Prostate gland (tissue), 2 donors: Measurements from ENCODE around the gene CFAP46. TPM values are rescaled to one million over a fixed set of nuclear protein-coding genes. Genes with fewer than 3 reads are reported as not detected.

ENCODE experiments used
- DNase-seq: peaks from one replicate; pipeline ENCODE4 v3.0.0-alpha.2; 2019; ENCODE audit warnings: low spot score
- H3K27ac ChIP-seq, 2 donors: fragments of 200-600 bp; sonication (generic); 2 replicates each; pipeline ENCODE4 v1.5.1; 2017 to 2019
- H3K27me3 ChIP-seq: fragments of 200-600 bp; sonication (generic); replicated peaks from 2 replicates; pipeline ENCODE4 v1.5.1; 2019; ENCODE audit not compliant: insufficient read depth
- H3K36me3 ChIP-seq, 2 donors: fragments of 200-600 bp; sonication (generic); 1 replicate in 1 of 2; 2 replicates in 1 of 2; pipeline versions ENCODE4 v1.5.1 to v1.8.1; 2017 to 2019
- H3K4me1 ChIP-seq: fragments of 200-600 bp; sonication (generic); replicated peaks from 2 replicates; pipeline ENCODE4 v1.5.1; 2019
- H3K4me3 ChIP-seq, 2 donors: fragments of 200-600 bp; sonication (generic); 2 replicates each; pipeline ENCODE4 v1.5.1; 2017 to 2019
- H3K9me3 ChIP-seq: fragments of 200-600 bp; sonication (generic); 2 replicates; pipeline ENCODE4 v1.5.1; 2017
- POLR2A ChIP-seq: fragments of 450-650 bp; IDR thresholded peaks from one replicate; pipeline ENCODE4 v1.6.1; 2016; ENCODE audit warnings: antibody characterized with exemption, mild to moderate bottlenecking
- POLR2AphosphoS5 ChIP-seq: sonication (generic); formaldehyde crosslinking; IDR thresholded peaks from one replicate; pipeline ENCODE4 v1.6.1; 2017; ENCODE audit warnings: antibody characterized with exemption
- WGBS: methylation state at CpG from one replicate; pipeline ENCODE4 v1.1.5; 2018; 5-methylcytosine and 5-hydroxymethylcytosine counted together
- intact Hi-C: fragments of 100-400 bp; cut with DNase I; formaldehyde crosslinking; loops from one replicate; pipeline ENCODE4 v1.14.2; 2022
- total RNA-seq, 2 donors: library from RNA; depleted of rRNA; stranded (reverse); fragments of >200 nt; gene quantifications; one replicate each; pipeline ENCODE4 v1.1.0, GENCODE V29; 2016
- TF ChIP-seq, protein P1 (sequence below), 4 experiments: fragments of 200-600 bp in 2 of 4; fragments of 450-650 bp in 2 of 4; sonication (generic) in 2 of 4; IDR thresholded peaks; 1 replicate in 3 of 4; 2 replicates in 1 of 4; pipeline ENCODE4 v1.5.1; 2016 to 2019; ENCODE audit warnings: antibody characterized with exemption in 4 of 4, mild to moderate bottlenecking in 2 of 4, moderate library complexity in 2 of 4

Gene CFAP46
- total RNA-seq, 2 donors from 2014 or later, result 1.4 to 9.3 TPM

DNA sequence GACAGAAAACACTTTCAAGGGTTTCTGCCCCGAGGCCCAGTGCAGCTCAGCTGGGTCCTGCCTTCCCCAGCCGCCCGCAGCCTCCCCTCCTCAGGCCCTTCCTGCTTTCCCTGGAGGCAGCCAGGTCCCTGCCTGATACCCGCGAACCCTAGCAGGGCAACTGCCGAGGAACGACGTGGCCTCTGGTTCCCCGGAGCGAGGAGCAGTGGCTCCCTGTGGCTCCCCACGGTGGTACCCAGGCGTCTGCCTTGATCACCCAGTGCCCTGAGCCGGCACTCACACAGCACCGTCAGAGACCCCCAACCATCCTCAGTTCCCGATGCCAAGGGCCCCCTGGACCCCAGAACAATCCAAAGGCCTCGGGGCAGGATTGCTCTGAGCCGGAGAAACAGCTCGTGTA, 58.3 kb downstream of the CFAP46 start:
- 79% methylated on average over 18 of the region's 18 CpGs for WGBS
- intact Hi-C loops, result no loop called here
- Histone ChIP-seq H3K9me3 (no peaks in the 10 kb centered on the region), H3K27me3 (no peaks in the 10 kb centered on the region), H3K4me3 (no peak overlapping the region), H3K4me1 (no peaks in the 10 kb centered on the region), H3K27ac (no peak overlapping the region), H3K36me3 (no peaks in the 10 kb centered on the region)
- DNase-seq, result no peak
- no peak for TF ChIP-seq POLR2AphosphoS5
- TF ChIP-seq, protein P1, sequence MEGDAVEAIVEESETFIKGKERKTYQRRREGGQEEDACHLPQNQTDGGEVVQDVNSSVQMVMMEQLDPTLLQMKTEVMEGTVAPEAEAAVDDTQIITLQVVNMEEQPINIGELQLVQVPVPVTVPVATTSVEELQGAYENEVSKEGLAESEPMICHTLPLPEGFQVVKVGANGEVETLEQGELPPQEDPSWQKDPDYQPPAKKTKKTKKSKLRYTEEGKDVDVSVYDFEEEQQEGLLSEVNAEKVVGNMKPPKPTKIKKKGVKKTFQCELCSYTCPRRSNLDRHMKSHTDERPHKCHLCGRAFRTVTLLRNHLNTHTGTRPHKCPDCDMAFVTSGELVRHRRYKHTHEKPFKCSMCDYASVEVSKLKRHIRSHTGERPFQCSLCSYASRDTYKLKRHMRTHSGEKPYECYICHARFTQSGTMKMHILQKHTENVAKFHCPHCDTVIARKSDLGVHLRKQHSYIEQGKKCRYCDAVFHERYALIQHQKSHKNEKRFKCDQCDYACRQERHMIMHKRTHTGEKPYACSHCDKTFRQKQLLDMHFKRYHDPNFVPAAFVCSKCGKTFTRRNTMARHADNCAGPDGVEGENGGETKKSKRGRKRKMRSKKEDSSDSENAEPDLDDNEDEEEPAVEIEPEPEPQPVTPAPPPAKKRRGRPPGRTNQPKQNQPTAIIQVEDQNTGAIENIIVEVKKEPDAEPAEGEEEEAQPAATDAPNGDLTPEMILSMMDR (IDR thresholded peaks at IDR 0.05), result no peak
- no peak for TF ChIP-seq POLR2A

DNA sequence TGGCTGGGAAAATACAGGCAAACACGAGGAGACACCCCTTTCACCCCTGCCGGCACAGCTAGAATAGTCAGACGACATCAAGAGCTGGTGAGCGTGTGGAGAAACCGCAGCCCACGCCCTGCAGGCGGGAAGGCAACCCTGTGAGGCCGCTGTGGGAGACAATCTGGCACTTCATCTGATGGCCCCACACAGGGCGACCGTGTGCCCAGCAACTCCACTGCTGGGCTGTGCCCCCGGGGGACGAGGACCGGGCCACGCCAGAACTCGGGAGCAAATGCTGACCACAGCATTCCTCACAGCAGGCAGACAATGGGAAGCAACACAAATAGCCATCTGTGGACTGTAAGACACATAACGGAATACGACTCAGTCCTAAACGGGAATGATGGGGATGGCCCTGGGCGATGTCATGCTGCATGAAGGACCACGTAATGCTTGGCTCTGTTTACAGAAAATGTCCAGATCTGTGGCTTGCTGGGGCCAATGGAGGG, 58.9 kb downstream of the CFAP46 start:
- Histone ChIP-seq H3K4me1 (no peaks in the 10 kb centered on the region), H3K4me3 (no peak overlapping the region), H3K9me3 (no peaks in the 10 kb centered on the region), H3K27me3 (peaks cover 3% of the 10 kb centered on the region), H3K27ac (no peak overlapping the region), H3K36me3 (no peaks in the 10 kb centered on the region)
- intact Hi-C loops, result no loop called here
- 69% methylated on average over 20 of the region's 20 CpGs for WGBS
- DNase-seq, result no peak
- TF ChIP-seq, protein P1 (IDR thresholded peaks at IDR 0.05), result no peak
- TF ChIP-seq POLR2A, result no peak
- TF ChIP-seq POLR2AphosphoS5, result no peak

DNA sequence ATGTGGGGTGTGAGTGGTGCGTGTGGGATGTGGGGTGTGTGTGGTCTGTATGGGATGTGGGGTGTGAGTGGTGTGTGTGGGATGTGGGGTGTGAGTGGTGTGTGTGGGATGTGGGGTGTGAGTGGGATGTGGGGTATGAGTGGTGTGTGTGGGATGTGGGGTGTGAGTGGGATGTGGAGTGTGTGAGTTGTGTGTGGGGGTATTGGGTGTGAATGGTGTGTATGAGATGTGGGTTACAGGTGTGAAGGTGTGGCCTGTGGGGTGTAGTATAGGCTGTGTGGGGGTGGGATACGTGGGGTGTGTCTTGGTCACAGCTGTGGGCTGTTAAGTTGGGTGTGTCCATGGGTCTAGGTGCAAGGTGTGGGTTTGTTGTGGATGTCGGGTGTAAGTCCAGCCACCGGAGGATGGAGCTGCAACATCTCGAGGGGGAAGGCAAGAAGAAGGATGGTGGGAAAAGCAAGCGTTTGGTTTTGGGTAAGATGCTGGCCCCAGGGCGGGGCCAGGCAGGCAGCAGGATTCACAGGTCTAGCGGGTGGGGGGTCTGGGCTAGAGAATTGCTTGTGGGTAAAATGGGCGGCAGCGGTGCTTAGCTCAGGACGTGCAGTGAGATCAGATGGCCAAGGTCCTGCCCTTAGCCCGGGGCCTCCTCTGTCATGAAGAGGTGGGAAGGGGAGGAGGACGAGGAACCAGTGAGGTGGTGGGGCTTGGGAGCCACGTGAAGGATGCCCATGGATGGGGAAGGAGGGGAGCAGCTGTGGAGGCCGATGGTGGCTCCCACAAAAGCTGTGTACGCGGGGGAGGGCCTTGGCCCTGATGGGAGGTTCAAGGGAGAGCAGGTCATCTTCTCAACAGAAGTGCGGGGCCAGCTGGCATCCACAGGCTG, 60.1 kb downstream of the CFAP46 start:
- Histone ChIP-seq H3K27ac (no peak overlapping the region), H3K27me3 (peaks cover 4% of the 10 kb centered on the region), H3K36me3 (no peaks in the 10 kb centered on the region), H3K4me3 (no peak overlapping the region), H3K4me1 (no peaks in the 10 kb centered on the region), H3K9me3 (no peaks in the 10 kb centered on the region)
- TF ChIP-seq, protein P1 (IDR thresholded peaks at IDR 0.05), result no peak
- TF ChIP-seq POLR2AphosphoS5 (no peak), POLR2A (no peak)
- no peak for DNase-seq
- intact Hi-C loops, result no loop called here
- WGBS, result 87% methylated on average over 18 of the region's 18 CpGs

DNA sequence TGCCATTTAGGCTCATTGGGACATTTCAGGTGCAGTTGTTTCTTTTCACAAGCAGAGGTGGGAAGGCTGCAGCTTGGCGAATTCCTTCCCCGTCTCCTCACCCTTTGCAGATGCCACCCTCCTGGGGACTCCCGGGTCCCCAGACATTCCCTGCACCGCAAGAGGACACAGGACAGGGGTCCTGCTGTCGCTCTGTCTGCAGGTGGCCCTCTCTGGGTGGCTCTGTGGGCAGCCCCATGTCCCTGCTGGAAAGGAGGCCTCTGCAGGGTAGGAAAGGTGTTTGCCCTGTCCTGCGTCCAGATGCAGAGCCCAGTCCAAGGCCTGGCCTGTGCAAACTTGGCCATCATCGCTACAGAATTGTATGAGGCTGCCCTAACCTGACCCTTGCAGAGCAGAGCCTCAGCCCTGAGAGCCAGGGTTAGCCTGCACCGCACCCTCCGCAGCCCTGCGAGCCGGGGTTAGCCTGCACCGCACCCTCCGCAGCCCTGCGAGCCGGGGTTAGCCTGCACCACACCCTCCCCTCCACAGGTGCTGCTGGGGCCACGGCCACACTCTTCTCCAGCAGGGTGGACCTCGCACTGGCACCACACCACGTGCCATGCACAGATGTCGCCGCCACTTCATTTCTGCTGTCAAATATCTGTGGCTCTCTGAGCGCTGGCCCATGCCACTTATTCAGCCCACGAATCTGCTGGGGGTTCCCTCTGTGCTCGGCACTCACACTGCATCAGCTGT, 61.0 kb downstream of the CFAP46 start:
- Histone ChIP-seq H3K4me3 (no peak overlapping the region), H3K27ac (no peak overlapping the region), H3K27me3 (peaks cover 9% of the 10 kb centered on the region), H3K9me3 (no peaks in the 10 kb centered on the region), H3K4me1 (no peaks in the 10 kb centered on the region), H3K36me3 (no peaks in the 10 kb centered on the region)
- DNase-seq, result no peak
- intact Hi-C loops, result no loop called here
- 94% methylated on average over 18 of the region's 23 CpGs for WGBS
- TF ChIP-seq POLR2AphosphoS5, result no peak
- TF ChIP-seq, protein P1 (IDR thresholded peaks at IDR 0.05), result no peak
- TF ChIP-seq POLR2A, result no peak
